ENCODE results near the gene CAMTA1.

The CAMTA1 gene

GRCh38 chr1:7339014-7339413, 553.8 kb downstream of the CAMTA1 start:
- H3K27me3 Mint-ChIP-seq = peaks cover 3% of the 10 kb centered on the region
- H3K36me3 Mint-ChIP-seq = no peaks in the 10 kb centered on the region
- no peak overlapping the region for H3K27ac Mint-ChIP-seq
- H3K9me3 Mint-ChIP-seq = no peaks in the 10 kb centered on the region
- no peaks in the 10 kb centered on the region for H3K4me1 Mint-ChIP-seq
- no peak overlapping the region for H3K4me3 Mint-ChIP-seq

- Mint-ChIP-seq H3K27me3 (no peaks in the 10 kb centered on the region), H3K4me1 (no peaks in the 10 kb centered on the region), H3K36me3 (no peaks in the 10 kb centered on the region), H3K4me3 (no peak overlapping the region), H3K9me3 (no peaks in the 10 kb centered on the region), H3K27ac (no peak overlapping the region)
Observed at GRCh38 chr1:7339953-7340352, 554.7 kb downstream of the CAMTA1 start.

- no peak overlapping the region for H3K27ac Mint-ChIP-seq
- H3K9me3 Mint-ChIP-seq = no peaks in the 10 kb centered on the region
- no peak overlapping the region for H3K4me3 Mint-ChIP-seq
- H3K36me3 Mint-ChIP-seq = no peaks in the 10 kb centered on the region
- H3K27me3 Mint-ChIP-seq = no peaks in the 10 kb centered on the region
- H3K4me1 Mint-ChIP-seq = no peaks in the 10 kb centered on the region
Observed at GRCh38 chr1:7341145-7341905, 556.1 kb downstream of the CAMTA1 start.

- H3K4me1 Mint-ChIP-seq = no peaks in the 10 kb centered on the region
- H3K27ac Mint-ChIP-seq = no peak overlapping the region
- no peaks in the 10 kb centered on the region for H3K27me3 Mint-ChIP-seq
- no peak overlapping the region for H3K4me3 Mint-ChIP-seq
- no peaks in the 10 kb centered on the region for H3K36me3 Mint-ChIP-seq
- no peaks in the 10 kb centered on the region for H3K9me3 Mint-ChIP-seq
Observed at GRCh38 chr1:7343882-7344281, 558.6 kb downstream of the CAMTA1 start.

GRCh38 chr1:7344299-7344698, 559.0 kb downstream of the CAMTA1 start:
- Mint-ChIP-seq H3K27me3 (no peaks in the 10 kb centered on the region), H3K27ac (no peak overlapping the region), H3K9me3 (no peaks in the 10 kb centered on the region), H3K36me3 (no peaks in the 10 kb centered on the region), H3K4me3 (no peak overlapping the region), H3K4me1 (no peaks in the 10 kb centered on the region)

GRCh38 chr1:7345516-7345915, 560.3 kb downstream of the CAMTA1 start:
- no peak overlapping the region for H3K27ac Mint-ChIP-seq
- no peak overlapping the region for H3K4me3 Mint-ChIP-seq
- H3K27me3 Mint-ChIP-seq = no peaks in the 10 kb centered on the region
- H3K9me3 Mint-ChIP-seq = no peaks in the 10 kb centered on the region
- H3K4me1 Mint-ChIP-seq = no peaks in the 10 kb centered on the region
- no peaks in the 10 kb centered on the region for H3K36me3 Mint-ChIP-seq

GRCh38 chr1:7346070-7346596, 560.9 kb downstream of the CAMTA1 start:
- Mint-ChIP-seq H3K27me3 (no peaks in the 10 kb centered on the region), H3K4me3 (no peak overlapping the region), H3K36me3 (no peaks in the 10 kb centered on the region), H3K4me1 (no peaks in the 10 kb centered on the region), H3K9me3 (no peaks in the 10 kb centered on the region), H3K27ac (no peak overlapping the region)

- Mint-ChIP-seq H3K27me3 (no peaks in the 10 kb centered on the region), H3K4me1 (no peaks in the 10 kb centered on the region), H3K27ac (no peak overlapping the region), H3K36me3 (no peaks in the 10 kb centered on the region), H3K4me3 (no peak overlapping the region), H3K9me3 (no peaks in the 10 kb centered on the region)
Observed at GRCh38 chr1:7346600-7347570, 561.6 kb downstream of the CAMTA1 start.

GRCh38 chr1:7348073-7348472, 562.8 kb downstream of the CAMTA1 start:
- Mint-ChIP-seq H3K4me1 (no peaks in the 10 kb centered on the region), H3K27me3 (no peaks in the 10 kb centered on the region), H3K36me3 (no peaks in the 10 kb centered on the region), H3K9me3 (no peaks in the 10 kb centered on the region), H3K27ac (no peak overlapping the region), H3K4me3 (no peak overlapping the region)

- Mint-ChIP-seq H3K4me1 (no peaks in the 10 kb centered on the region), H3K27me3 (no peaks in the 10 kb centered on the region), H3K4me3 (no peak overlapping the region), H3K9me3 (no peaks in the 10 kb centered on the region), H3K36me3 (no peaks in the 10 kb centered on the region), H3K27ac (no peak overlapping the region)
Observed at GRCh38 chr1:7348580-7348979, 563.3 kb downstream of the CAMTA1 start.

GRCh38 chr1:7350804-7351203, 565.5 kb downstream of the CAMTA1 start:
- no peak overlapping the region for H3K27ac Mint-ChIP-seq
- H3K27me3 Mint-ChIP-seq = peaks cover 2% of the 10 kb centered on the region
- no peaks in the 10 kb centered on the region for H3K4me1 Mint-ChIP-seq

GRCh38 chr1:7351649-7352048, 566.4 kb downstream of the CAMTA1 start:
- Mint-ChIP-seq H3K36me3 (no peaks in the 10 kb centered on the region), H3K9me3 (no peaks in the 10 kb centered on the region), H3K27me3 (peaks cover 2% of the 10 kb centered on the region), H3K4me3 (no peak overlapping the region), H3K4me1 (no peaks in the 10 kb centered on the region), H3K27ac (no peak overlapping the region)

More at GRCh38 chr1:7350804-7351203, 565.5 kb downstream of the CAMTA1 start:
- Mint-ChIP-seq H3K36me3 (no peaks in the 10 kb centered on the region), H3K4me3 (no peak overlapping the region), H3K9me3 (no peaks in the 10 kb centered on the region)

- Mint-ChIP-seq H3K27ac (no peak overlapping the region), H3K27me3 (peaks cover 2% of the 10 kb centered on the region), H3K9me3 (no peaks in the 10 kb centered on the region), H3K36me3 (no peaks in the 10 kb centered on the region), H3K4me3 (no peak overlapping the region), H3K4me1 (no peaks in the 10 kb centered on the region)
Observed at GRCh38 chr1:7352364-7352763, 567.1 kb downstream of the CAMTA1 start.

- Mint-ChIP-seq H3K27me3 (peaks cover 2% of the 10 kb centered on the region), H3K4me1 (no peaks in the 10 kb centered on the region), H3K4me3 (no peak overlapping the region), H3K9me3 (no peaks in the 10 kb centered on the region), H3K36me3 (no peaks in the 10 kb centered on the region), H3K27ac (no peak overlapping the region)
Observed at GRCh38 chr1:7352974-7353373, 567.7 kb downstream of the CAMTA1 start.

GRCh38 chr1:7355646-7356045, 570.4 kb downstream of the CAMTA1 start:
- Mint-ChIP-seq H3K4me3 (no peak overlapping the region), H3K36me3 (no peaks in the 10 kb centered on the region), H3K9me3 (no peaks in the 10 kb centered on the region)

GRCh38 chr1:7356079-7356478, 570.8 kb downstream of the CAMTA1 start:
- no peaks in the 10 kb centered on the region for H3K9me3 Mint-ChIP-seq
- H3K27ac Mint-ChIP-seq = no peak overlapping the region
- no peak overlapping the region for H3K4me3 Mint-ChIP-seq
- peaks cover 2% of the 10 kb centered on the region for H3K27me3 Mint-ChIP-seq
- H3K4me1 Mint-ChIP-seq = no peaks in the 10 kb centered on the region
- H3K36me3 Mint-ChIP-seq = no peaks in the 10 kb centered on the region

More at GRCh38 chr1:7355646-7356045, 570.4 kb downstream of the CAMTA1 start:
- Mint-ChIP-seq H3K27me3 (peaks cover 2% of the 10 kb centered on the region), H3K4me1 (no peaks in the 10 kb centered on the region), H3K27ac (no peak overlapping the region)
